Chondrocyte (in vitro differentiated cells): ENCODE data around the gene TECR. TPM values are rescaled to one million over a fixed set of nuclear protein-coding genes. Genes with fewer than 3 reads are reported as not detected.

Experiments
- DNase-seq: peaks from one replicate; pipeline ENCODE4 v3.0.0; 2021; ENCODE audit warnings: mixed read lengths, low spot score
- H3K27ac Mint-ChIP-seq: one replicate; pipeline ENCODE4 v1.8.0; 2021; ENCODE audit warnings: mild to moderate bottlenecking, moderate library complexity, mixed read lengths; ENCODE audit not compliant: unreplicated experiment
- H3K27me3 Mint-ChIP-seq: 2 replicates; pipeline ENCODE4 v1.8.0; 2021; ENCODE audit warnings: low read depth, mixed read lengths
- H3K36me3 Mint-ChIP-seq: 2 replicates; pipeline ENCODE4 v1.8.0; 2021; ENCODE audit warnings: low read depth, mixed read lengths
- H3K4me1 Mint-ChIP-seq: 2 replicates; pipeline ENCODE4 v1.8.0; 2021; ENCODE audit warnings: low read depth, mild to moderate bottlenecking, mixed read lengths
- H3K4me3 Mint-ChIP-seq: one replicate; pipeline ENCODE4 v1.8.0; 2021; ENCODE audit warnings: mild to moderate bottlenecking, moderate library complexity, mixed read lengths; ENCODE audit not compliant: unreplicated experiment
- H3K9me3 Mint-ChIP-seq: 2 replicates; pipeline ENCODE4 v1.8.0; 2021; ENCODE audit warnings: low read depth, mixed read lengths
- CTCF ChIP-seq: fragments of 200-600 bp; sonication (generic); IDR thresholded peaks from 2 replicates; pipeline ENCODE4 v1.5.0; 2021; ENCODE audit warnings: antibody characterized with exemption, mild to moderate bottlenecking, moderate library complexity
- total RNA-seq: library from RNA; stranded (reverse); gene quantifications from 3 replicates; pipeline ENCODE4 v1.2.1, GENCODE V29; 2021

Gene TECR
- total RNA-seq, 1 donor from 2014 or later: 70.7 TPM

- DNase-seq: no peak
- H3K36me3 Mint-ChIP-seq: no peaks in the 10 kb centered on the region
- TF ChIP-seq CTCF: no peak
- peaks cover 36% of the 10 kb centered on the region for H3K4me1 Mint-ChIP-seq
- H3K27me3 Mint-ChIP-seq: no peaks in the 10 kb centered on the region
- H3K9me3 Mint-ChIP-seq: no peaks in the 10 kb centered on the region
- no peak overlapping the region for H3K4me3 Mint-ChIP-seq
- peak overlapping the region; percentile 61 for H3K27ac Mint-ChIP-seq
These were observed 29.1 kb downstream of the TECR start for GRCh38 chr19:14558370-14559066.

- Mint-ChIP-seq H3K27ac (peak overlapping the region; percentile 51), H3K4me3 (no peak overlapping the region), H3K9me3 (no peaks in the 10 kb centered on the region), H3K27me3 (no peaks in the 10 kb centered on the region), H3K4me1 (peaks cover 36% of the 10 kb centered on the region), H3K36me3 (peaks cover 1% of the 10 kb centered on the region)
- TF ChIP-seq CTCF: no peak
- no peak for DNase-seq
These were observed 30.8 kb downstream of the TECR start for GRCh38 chr19:14559916-14560775.

- no peak for TF ChIP-seq CTCF
- Mint-ChIP-seq H3K27ac (peak overlapping the region; percentile 51), H3K9me3 (no peaks in the 10 kb centered on the region), H3K27me3 (no peaks in the 10 kb centered on the region), H3K4me3 (no peak overlapping the region), H3K36me3 (peaks cover 1% of the 10 kb centered on the region), H3K4me1 (peaks cover 35% of the 10 kb centered on the region)
- DNase-seq: no peak
These were observed 31.3 kb downstream of the TECR start for GRCh38 chr19:14560776-14561108.

- TF ChIP-seq CTCF: no peak
- DNase-seq: no peak
- Mint-ChIP-seq H3K4me3 (no peak overlapping the region), H3K9me3 (no peaks in the 10 kb centered on the region), H3K36me3 (peaks cover 1% of the 10 kb centered on the region), H3K27ac (peak overlapping the region; percentile 83), H3K4me1 (peaks cover 30% of the 10 kb centered on the region), H3K27me3 (no peaks in the 10 kb centered on the region)
These were observed 31.9 kb downstream of the TECR start for GRCh38 chr19:14561249-14561648.

- peak overlapping the region; percentile 83 for H3K27ac Mint-ChIP-seq
- peaks cover 1% of the 10 kb centered on the region for H3K36me3 Mint-ChIP-seq
- H3K27me3 Mint-ChIP-seq: no peaks in the 10 kb centered on the region
- DNase-seq: no peak
- H3K4me3 Mint-ChIP-seq: no peak overlapping the region
- H3K4me1 Mint-ChIP-seq: peaks cover 24% of the 10 kb centered on the region
- TF ChIP-seq CTCF: no peak
- H3K9me3 Mint-ChIP-seq: no peaks in the 10 kb centered on the region
These were observed 32.5 kb downstream of the TECR start for GRCh38 chr19:14561847-14562351.
